Endothelial cell (in vitro differentiated cells): Measurements from ENCODE around the gene GALNT9. TPM values are rescaled to one million over a fixed set of nuclear protein-coding genes. Genes with fewer than 3 reads are reported as not detected.
"Not testable (repeated sequence)": the region's sequence is repeated elsewhere in the genome, so short reads cannot be mapped to it uniquely, and the experiment has no call there.

Experiments used
- DNase-seq: peaks from one replicate; pipeline ENCODE4 v3.0.0; 2021; ENCODE audit warnings: low spot score
- H3K27ac Mint-ChIP-seq: one replicate; pipeline ENCODE4 v1.8.0; 2021; ENCODE audit warnings: mixed read lengths, inconsistent platforms; ENCODE audit not compliant: unreplicated experiment
- H3K27me3 Mint-ChIP-seq: one replicate; pipeline ENCODE4 v1.8.0; 2021; ENCODE audit warnings: mild to moderate bottlenecking, moderate library complexity, mixed read lengths, inconsistent platforms; ENCODE audit not compliant: unreplicated experiment
- H3K36me3 Mint-ChIP-seq: one replicate; pipeline ENCODE4 v1.8.0; 2021; ENCODE audit warnings: mild to moderate bottlenecking, low read depth, mixed read lengths, inconsistent platforms; ENCODE audit not compliant: unreplicated experiment
- H3K4me1 Mint-ChIP-seq: one replicate; pipeline ENCODE4 v1.8.0; 2021; ENCODE audit warnings: mild to moderate bottlenecking, mixed read lengths, inconsistent platforms; ENCODE audit not compliant: unreplicated experiment
- H3K4me3 Mint-ChIP-seq: one replicate; pipeline ENCODE4 v1.8.0; 2021; ENCODE audit warnings: mild to moderate bottlenecking, mixed read lengths, inconsistent platforms; ENCODE audit not compliant: unreplicated experiment
- H3K9me3 Mint-ChIP-seq: one replicate; pipeline ENCODE4 v1.8.0; 2021; ENCODE audit warnings: mixed read lengths, inconsistent platforms; ENCODE audit not compliant: unreplicated experiment
- CTCF ChIP-seq: fragments of 200-600 bp; sonication (generic); IDR thresholded peaks from one replicate; pipeline ENCODE4 v1.5.0; 2021; ENCODE audit warnings: antibody characterized with exemption; ENCODE audit not compliant: unreplicated experiment
- total RNA-seq: library from RNA; stranded (reverse); fragmentation: NEBNext Ultra II Directional; extraction: Animal tissue kit (Norgen Biotek cat#: 25700); gene quantifications from one replicate; pipeline ENCODE4 v1.2.1, GENCODE V29; 2021; ENCODE audit not compliant: unreplicated experiment

Gene GALNT9
- total RNA-seq, 1 donor from 2014 or later: not detected

DNA sequence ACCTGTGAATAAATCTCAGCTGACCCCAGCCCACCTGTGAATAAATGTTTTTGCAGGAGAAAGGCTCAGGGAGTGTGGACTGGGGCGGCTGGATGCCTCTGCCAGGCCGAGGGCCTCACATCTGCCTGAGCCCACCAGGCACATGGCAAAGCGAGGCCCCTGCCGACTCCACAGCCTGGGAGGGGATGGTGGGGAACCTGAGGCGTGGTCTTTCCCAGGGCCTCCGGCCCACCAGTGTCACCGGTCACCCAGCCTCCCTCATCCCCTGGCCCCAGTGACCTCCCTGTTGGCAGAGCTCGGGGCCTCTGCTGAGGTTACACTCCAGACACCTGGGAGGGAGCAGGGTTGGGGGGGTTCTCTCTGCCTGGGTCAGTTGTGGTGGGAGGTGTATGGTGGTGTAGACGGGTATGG, 177.0 kb downstream of the GALNT9 start:
- Mint-ChIP-seq H3K4me1 (no peaks in the 10 kb centered on the region), H3K4me3 (no peak overlapping the region), H3K27ac (no peak overlapping the region), H3K36me3 (no peaks in the 10 kb centered on the region), H3K27me3 (no peaks in the 10 kb centered on the region), H3K9me3 (no peaks in the 10 kb centered on the region)
- TF ChIP-seq CTCF: no peak
- no peak for DNase-seq

- no peak overlapping the region for H3K4me3 Mint-ChIP-seq
- H3K27me3 Mint-ChIP-seq: no peaks in the 10 kb centered on the region
- no peak for TF ChIP-seq CTCF
- H3K36me3 Mint-ChIP-seq: no peaks in the 10 kb centered on the region
- no peaks in the 10 kb centered on the region for H3K4me1 Mint-ChIP-seq
- no peaks in the 10 kb centered on the region for H3K9me3 Mint-ChIP-seq
- no peak for DNase-seq
- no peak overlapping the region for H3K27ac Mint-ChIP-seq
Measured at GRCh38 chr12:132151766-132152410, 177.5 kb downstream of the GALNT9 start.

- Mint-ChIP-seq H3K27me3 (peaks cover 4% of the 10 kb centered on the region), H3K36me3 (peaks cover 5% of the 10 kb centered on the region), H3K4me1 (peaks cover 2% of the 10 kb centered on the region), H3K4me3 (no peak overlapping the region), H3K27ac (no peak overlapping the region), H3K9me3 (no peaks in the 10 kb centered on the region)
- DNase-seq: no peak
- no peak for TF ChIP-seq CTCF
Measured at GRCh38 chr12:132151145-132151765, 178.1 kb downstream of the GALNT9 start.

DNA sequence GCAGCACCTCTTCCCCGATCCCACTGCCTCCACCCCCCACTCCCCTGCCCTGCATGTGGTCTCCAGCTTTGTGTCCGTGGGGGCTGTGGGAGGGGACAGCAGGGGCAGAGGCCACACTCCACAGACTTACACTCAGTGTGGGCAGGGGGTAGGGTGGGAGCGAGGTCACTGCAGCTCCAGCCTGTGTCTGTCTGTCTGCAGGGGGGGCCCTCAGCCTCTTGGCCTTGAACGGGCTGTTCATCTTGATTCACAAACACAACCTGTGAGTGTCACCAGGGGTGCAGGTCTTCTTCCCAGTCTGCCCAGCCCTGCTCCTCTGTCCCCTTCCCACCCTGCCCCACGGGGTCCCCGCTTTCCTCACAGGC, 178.6 kb downstream of the GALNT9 start:
- Mint-ChIP-seq H3K4me1 (peaks cover 4% of the 10 kb centered on the region), H3K27ac (no peak overlapping the region), H3K36me3 (peaks cover 10% of the 10 kb centered on the region), H3K4me3 (no peak overlapping the region), H3K27me3 (peaks cover 8% of the 10 kb centered on the region), H3K9me3 (no peaks in the 10 kb centered on the region)
- no peak for DNase-seq
- TF ChIP-seq CTCF: no peak

- Mint-ChIP-seq H3K27me3 (peaks cover 15% of the 10 kb centered on the region), H3K36me3 (peaks cover 12% of the 10 kb centered on the region)
- not testable (repeated sequence) for H3K27ac Mint-ChIP-seq, DNase-seq, H3K4me1 Mint-ChIP-seq, H3K9me3 Mint-ChIP-seq, H3K4me3 Mint-ChIP-seq
Measured at GRCh38 chr12:132149526-132149925, 179.9 kb downstream of the GALNT9 start.
